Natural killer cell (primary cell): ENCODE measurements around the gene CCDC195. TPM values are rescaled to one million over a fixed set of nuclear protein-coding genes. Genes with fewer than 3 reads are reported as not detected.

ENCODE experiments used
- ATAC-seq, 3 donors: fragments of 150-1000 bp in 2 of 3; fragments of 200-7000 bp in 1 of 3; cut with Tn5 transposase; 1 replicate in 1 of 3; 2 replicates in 2 of 3; pipeline ENCODE4 v1.10.0; 2021; ENCODE audit warnings: mild to moderate bottlenecking in 2 of 3, moderate library complexity in 2 of 3
- DNase-seq, 2 donors: peaks; one replicate each; pipeline versions ENCODE4 v3.0.0 to v3.0.0-alpha.2; 2013 to 2021; ENCODE audit warnings: mixed read lengths in 1 of 2
- H3K27ac ChIP-seq: one replicate; pipeline ENCODE4 v1.5.1; 2013; ENCODE audit warnings: mild to moderate bottlenecking, low read length
- H3K27me3 ChIP-seq: one replicate; pipeline ENCODE4 v1.6.1; 2013; ENCODE audit warnings: low read length; ENCODE audit not compliant: control insufficient read depth, insufficient read depth
- H3K36me3 ChIP-seq: one replicate; pipeline ENCODE4 v1.6.1; 2013; ENCODE audit warnings: low read length; ENCODE audit not compliant: control insufficient read depth, insufficient read depth
- H3K4me1 ChIP-seq: one replicate; pipeline ENCODE4 v1.6.1; 2013; ENCODE audit warnings: low read length; ENCODE audit not compliant: control insufficient read depth, insufficient read depth
- H3K4me3 ChIP-seq: one replicate; pipeline ENCODE4 v1.5.1; 2013; ENCODE audit warnings: low read length
- H3K9me3 ChIP-seq: one replicate; pipeline ENCODE4 v1.6.1; 2013; ENCODE audit warnings: low read length; ENCODE audit not compliant: control insufficient read depth, insufficient read depth
- H3K27ac Mint-ChIP-seq, 2 donors: one replicate each; pipeline ENCODE4 v1.8.0; 2022; ENCODE audit warnings: mild to moderate bottlenecking in 2 of 2, mixed read lengths in 2 of 2, moderate library complexity in 1 of 2
- H3K27me3 Mint-ChIP-seq, 2 donors: one replicate each; pipeline ENCODE4 v1.8.0; 2022; ENCODE audit warnings: low read depth in 2 of 2, mixed read lengths in 2 of 2
- H3K36me3 Mint-ChIP-seq: one replicate; pipeline ENCODE4 v1.8.0; 2022; ENCODE audit warnings: mixed read lengths
- H3K4me1 Mint-ChIP-seq, 2 donors: one replicate each; pipeline ENCODE4 v1.8.0; 2022; ENCODE audit warnings: mixed read lengths in 2 of 2
- H3K4me3 Mint-ChIP-seq: one replicate; pipeline ENCODE4 v1.8.0; 2022; ENCODE audit warnings: mild to moderate bottlenecking, moderate library complexity, mixed read lengths
- H3K9me3 Mint-ChIP-seq, 2 donors: one replicate each; pipeline ENCODE4 v1.8.0; 2022; ENCODE audit warnings: mixed read lengths in 2 of 2
- CTCF ChIP-seq: fragments of 200-600 bp; IDR thresholded peaks from one replicate; pipeline ENCODE4 v1.8.0; 2022; ENCODE audit warnings: antibody characterized with exemption
- WGBS: methylation state at CpG from one replicate; pipeline ENCODE4 v1.1.7; 2013; ENCODE audit warnings: missing lambda C conversion rate; ENCODE audit not compliant: insufficient coverage; 5-methylcytosine and 5-hydroxymethylcytosine counted together
- intact Hi-C: fragments of 100-400 bp; cut with micrococcal nuclease; formaldehyde crosslinking; loops from one replicate; pipeline ENCODE4 v1.14.2; 2022
- total RNA-seq, 4 donors: library from RNA; stranded (reverse); fragments of 120-200 nt in 1 of 4; gene quantifications; one replicate each; pipeline versions ENCODE4 v1.2.3 to v1.2.4, GENCODE V29; 2013 to 2022

Gene CCDC195
- total RNA-seq, 3 donors from 2014 or later (not counting 1 experiment from before 2014, with no cell fraction given), result not detected

- H3K9me3 ChIP-seq, result no peaks in the 10 kb centered on the region
- intact Hi-C loops, result no loop called here
- peaks cover 6 to 11% of the 10 kb centered on the region in 2 donors for H3K27me3 Mint-ChIP-seq
- WGBS, result 95% methylated on average over 2 of the region's 2 CpGs
- no peak for TF ChIP-seq CTCF
- H3K4me3 Mint-ChIP-seq, result no peak overlapping the region
- H3K27ac ChIP-seq, result no peak overlapping the region
- no peaks in the 10 kb centered on the region for H3K9me3 Mint-ChIP-seq
- DNase-seq (no peak), ATAC-seq (no peak)
- H3K36me3 ChIP-seq, result no peaks in the 10 kb centered on the region
- no peaks in the 10 kb centered on the region for H3K27me3 ChIP-seq
- H3K4me1 Mint-ChIP-seq, result no peaks in the 10 kb centered on the region
- H3K27ac Mint-ChIP-seq, result no peak overlapping the region
- no peak overlapping the region for H3K4me3 ChIP-seq
- no peaks in the 10 kb centered on the region for H3K4me1 ChIP-seq
- no peaks in the 10 kb centered on the region for H3K36me3 Mint-ChIP-seq
These were observed 26.6 kb downstream of the CCDC195 start for GRCh38 chr2:224689539-224689938.

- intact Hi-C loops, result no loop called here
- Histone ChIP-seq H3K27ac (no peak overlapping the region), H3K4me1 (no peaks in the 10 kb centered on the region), H3K27me3 (no peaks in the 10 kb centered on the region), H3K9me3 (no peaks in the 10 kb centered on the region), H3K36me3 (no peaks in the 10 kb centered on the region), H3K4me3 (no peak overlapping the region)
- Mint-ChIP-seq H3K27me3 (peaks cover 5 to 16% of the 10 kb centered on the region in 2 donors), H3K36me3 (no peaks in the 10 kb centered on the region), H3K4me1 (no peaks in the 10 kb centered on the region), H3K9me3 (no peaks in the 10 kb centered on the region), H3K27ac (no peak overlapping the region), H3K4me3 (no peak overlapping the region)
- ATAC-seq (no peak), DNase-seq (no peak)
- no peak for TF ChIP-seq CTCF
- 100% methylated on average over 1 of the region's 2 CpGs for WGBS
These were observed 27.2 kb downstream of the CCDC195 start for GRCh38 chr2:224688997-224689396.

GRCh38 chr2:224687156-224687555 is 29.0 kb downstream of the CCDC195 start:
- Histone ChIP-seq H3K27ac (no peak overlapping the region), H3K27me3 (no peaks in the 10 kb centered on the region), H3K4me3 (no peak overlapping the region), H3K36me3 (no peaks in the 10 kb centered on the region), H3K9me3 (no peaks in the 10 kb centered on the region), H3K4me1 (no peaks in the 10 kb centered on the region)
- Mint-ChIP-seq H3K4me3 (no peak overlapping the region), H3K27me3 (peaks cover 5 to 16% of the 10 kb centered on the region in 2 donors), H3K4me1 (no peaks in the 10 kb centered on the region), H3K27ac (no peak overlapping the region), H3K9me3 (no peaks in the 10 kb centered on the region), H3K36me3 (no peaks in the 10 kb centered on the region)
- DNase-seq (no peak), ATAC-seq (no peak)
- intact Hi-C loops, result no loop called here
- WGBS, result 90% methylated on average over 4 of the region's 4 CpGs
- TF ChIP-seq CTCF, result no peak

- Mint-ChIP-seq H3K36me3 (no peaks in the 10 kb centered on the region), H3K4me1 (no peaks in the 10 kb centered on the region), H3K4me3 (no peak overlapping the region), H3K9me3 (no peaks in the 10 kb centered on the region), H3K27ac (no peak overlapping the region), H3K27me3 (peaks cover 5 to 10% of the 10 kb centered on the region in 2 donors)
- no peaks in the 10 kb centered on the region for H3K36me3 ChIP-seq
- H3K4me1 ChIP-seq, result no peaks in the 10 kb centered on the region
- TF ChIP-seq CTCF, result no peak
- no peaks in the 10 kb centered on the region for H3K27me3 ChIP-seq
- no peak overlapping the region for H3K4me3 ChIP-seq
- ATAC-seq (no peak), DNase-seq (no peak)
- H3K27ac ChIP-seq, result no peak overlapping the region
- intact Hi-C loops, result no loop called here
- no peaks in the 10 kb centered on the region for H3K9me3 ChIP-seq
These were observed 31.0 kb downstream of the CCDC195 start for GRCh38 chr2:224685121-224685520.
